ENCODE measurements around the gene CIDEB.

CIDEB gene

GRCh38 chr14:24332268-24332993, 24.7 kb upstream of the CIDEB start:
- peak; percentile 90 to 92 for DNase-seq

- DNase-seq: no peak
These were observed 24.0 kb upstream of the CIDEB start for GRCh38 chr14:24331731-24332267.

- DNase-seq: no peak
These were observed 23.3 kb upstream of the CIDEB start for GRCh38 chr14:24330973-24331674.

GRCh38 chr14:24329736-24330135, 22.0 kb upstream of the CIDEB start:
- peak; percentile 76 to 85 for DNase-seq

GRCh38 chr14:24329073-24329663, 21.4 kb upstream of the CIDEB start:
- DNase-seq: no peak

GRCh38 chr14:24327914-24328313, 20.1 kb upstream of the CIDEB start:
- peak; percentile 29 to 44 for DNase-seq

GRCh38 chr14:24327303-24327702, 19.5 kb upstream of the CIDEB start:
- DNase-seq: no peak

GRCh38 chr14:24325963-24326362, 18.2 kb upstream of the CIDEB start:
- no peak for DNase-seq

GRCh38 chr14:24325041-24325530, 17.3 kb upstream of the CIDEB start:
- no peak for DNase-seq

- DNase-seq: no peak
These were observed 16.2 kb upstream of the CIDEB start for GRCh38 chr14:24324024-24324423.

GRCh38 chr14:24323341-24323740, 15.6 kb upstream of the CIDEB start:
- no peak for DNase-seq

- DNase-seq: no peak
These were observed 14.9 kb upstream of the CIDEB start for GRCh38 chr14:24322672-24323071.

- no peak for DNase-seq
These were observed 13.6 kb upstream of the CIDEB start for GRCh38 chr14:24321212-24321975.

GRCh38 chr14:24317141-24317928, 9.6 kb upstream of the CIDEB start:
- no peak for DNase-seq

- DNase-seq: no peak
These were observed 8.8 kb upstream of the CIDEB start for GRCh38 chr14:24316597-24316950.

- no peak for DNase-seq
These were observed 8.2 kb upstream of the CIDEB start for GRCh38 chr14:24315807-24316596.

GRCh38 chr14:24315243-24315806, 7.5 kb upstream of the CIDEB start:
- no peak for DNase-seq

- no peak for DNase-seq
These were observed 6.8 kb upstream of the CIDEB start for GRCh38 chr14:24314377-24315193.

GRCh38 chr14:24313913-24314312, 6.1 kb upstream of the CIDEB start:
- no peak for DNase-seq

All from CD4-positive, alpha-beta T cell treated with Interleukin-1 beta for 1 hour (primary cell).